NCI-H460 (cell line): ENCODE measurements around the gene SLC17A1. TPM values are rescaled to one million over a fixed set of nuclear protein-coding genes. Genes with fewer than 3 reads are reported as not detected.

Experiments used
- DNase-seq: peaks from one replicate; pipeline ENCODE4 v3.0.0-alpha.2; 2016; ENCODE audit warnings: low read depth; ENCODE audit errors: extremely low read depth
- polyA plus RNA-seq: library from polyadenylated mRNA; depleted of rRNA; stranded (reverse); fragments of >200 nt; gene quantifications from 2 replicates; pipeline ENCODE4 v1.2.3, GENCODE V29; 2014; cell fraction: nucleus; rRNA removed
- total RNA-seq: library from RNA; depleted of rRNA; stranded (reverse); fragments of >200 nt; shearing (Covaris generic); gene quantifications from 2 replicates; pipeline ENCODE4 v1.2.3, GENCODE V29; 2014; rRNA removed

The SLC17A1 gene, protein sequence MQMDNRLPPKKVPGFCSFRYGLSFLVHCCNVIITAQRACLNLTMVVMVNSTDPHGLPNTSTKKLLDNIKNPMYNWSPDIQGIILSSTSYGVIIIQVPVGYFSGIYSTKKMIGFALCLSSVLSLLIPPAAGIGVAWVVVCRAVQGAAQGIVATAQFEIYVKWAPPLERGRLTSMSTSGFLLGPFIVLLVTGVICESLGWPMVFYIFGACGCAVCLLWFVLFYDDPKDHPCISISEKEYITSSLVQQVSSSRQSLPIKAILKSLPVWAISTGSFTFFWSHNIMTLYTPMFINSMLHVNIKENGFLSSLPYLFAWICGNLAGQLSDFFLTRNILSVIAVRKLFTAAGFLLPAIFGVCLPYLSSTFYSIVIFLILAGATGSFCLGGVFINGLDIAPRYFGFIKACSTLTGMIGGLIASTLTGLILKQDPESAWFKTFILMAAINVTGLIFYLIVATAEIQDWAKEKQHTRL
- total RNA-seq = not detected in 2 replicates
- polyA plus RNA-seq = not detected in 2 replicates

DNA sequence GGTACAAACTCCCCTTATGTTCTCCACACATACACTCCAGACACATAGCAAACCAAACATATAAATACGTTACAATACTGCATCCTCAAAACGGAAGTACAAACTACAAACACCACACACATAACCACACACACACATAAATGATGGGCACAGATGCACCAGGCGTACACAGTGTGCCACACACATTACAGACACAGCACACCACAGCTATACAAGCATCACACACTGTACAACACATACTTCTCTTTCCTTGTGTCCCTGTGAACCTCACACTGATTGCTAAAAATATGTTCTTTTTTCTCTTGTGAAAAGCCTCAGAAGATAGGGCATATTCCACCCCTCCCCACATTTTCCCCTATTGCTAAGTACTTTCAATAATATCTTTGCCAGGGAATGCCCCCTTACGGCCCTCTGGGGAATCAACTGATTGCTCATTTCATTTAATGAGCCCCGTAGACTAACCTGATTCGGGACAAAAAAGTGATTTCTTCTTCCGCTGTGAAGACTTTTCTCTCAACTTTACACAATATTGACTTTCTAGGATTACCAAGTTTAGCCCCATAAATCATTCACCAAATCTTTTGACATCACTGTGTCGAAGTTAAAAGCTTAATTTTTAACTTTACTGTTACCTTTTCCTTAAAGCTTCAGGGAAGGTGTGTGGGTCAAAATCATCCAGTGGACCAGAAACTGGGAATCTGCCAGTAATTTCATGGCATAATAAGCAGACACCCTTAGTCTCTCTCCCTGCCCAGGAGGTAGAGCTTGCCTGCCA lies at the start of gene SLC17A1:
TSS of gene SLC17A1 (minus strand) at position 521 of the 775 bp plus-strand sequence. CDS start 1,495 bp downstream, outside the sequence.
- DNase-seq = no peak

DNA sequence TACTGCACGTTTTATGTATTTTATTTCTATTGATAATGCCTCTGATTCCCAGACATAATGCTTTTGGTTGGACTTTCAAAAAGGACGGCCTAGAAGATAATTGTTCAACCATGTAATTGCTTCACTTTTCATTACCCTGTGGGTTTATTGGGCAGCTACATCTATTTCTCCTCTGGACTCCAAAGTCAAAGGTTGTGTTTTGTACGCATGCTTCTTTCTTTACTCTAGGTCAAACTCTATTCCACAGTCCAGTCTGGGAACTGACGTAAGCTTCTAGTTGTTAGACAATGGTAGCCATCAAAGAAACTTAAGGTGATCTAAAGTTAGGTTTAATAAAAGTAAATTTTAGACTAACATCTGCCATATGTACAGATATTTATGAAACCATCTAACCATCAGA lies 48.7 kb upstream of the SLC17A1 start:
- DNase-seq = no peak

DNA sequence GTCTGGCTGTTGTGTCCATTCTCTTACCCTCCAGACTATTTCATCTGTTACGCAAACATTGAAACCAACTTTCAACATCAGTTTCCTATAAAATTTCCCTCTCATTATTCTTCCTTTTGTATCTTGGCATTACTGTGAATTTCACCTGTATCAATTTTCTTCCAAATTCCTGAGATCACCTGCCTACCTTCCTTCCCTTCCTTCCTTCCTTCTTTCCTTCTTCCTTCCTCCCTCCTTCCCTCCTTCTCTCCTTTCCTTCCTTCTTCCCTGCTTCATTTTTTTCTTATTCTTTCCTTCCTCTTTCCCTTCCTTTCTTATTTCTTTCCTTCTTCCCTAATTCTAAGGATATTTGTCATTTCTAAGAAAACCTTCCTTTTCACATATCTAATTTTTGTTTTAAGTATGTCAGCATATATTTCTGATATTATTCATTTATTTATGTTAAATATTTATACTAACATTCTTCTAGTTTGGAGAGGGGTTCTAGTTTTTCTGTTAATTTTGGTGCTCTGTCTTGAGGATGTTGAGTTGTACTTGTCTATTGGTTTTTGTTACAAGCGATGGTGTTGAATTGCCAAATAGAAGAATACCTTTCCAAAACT lies 47.0 kb upstream of the SLC17A1 start:
- no peak for DNase-seq

DNA sequence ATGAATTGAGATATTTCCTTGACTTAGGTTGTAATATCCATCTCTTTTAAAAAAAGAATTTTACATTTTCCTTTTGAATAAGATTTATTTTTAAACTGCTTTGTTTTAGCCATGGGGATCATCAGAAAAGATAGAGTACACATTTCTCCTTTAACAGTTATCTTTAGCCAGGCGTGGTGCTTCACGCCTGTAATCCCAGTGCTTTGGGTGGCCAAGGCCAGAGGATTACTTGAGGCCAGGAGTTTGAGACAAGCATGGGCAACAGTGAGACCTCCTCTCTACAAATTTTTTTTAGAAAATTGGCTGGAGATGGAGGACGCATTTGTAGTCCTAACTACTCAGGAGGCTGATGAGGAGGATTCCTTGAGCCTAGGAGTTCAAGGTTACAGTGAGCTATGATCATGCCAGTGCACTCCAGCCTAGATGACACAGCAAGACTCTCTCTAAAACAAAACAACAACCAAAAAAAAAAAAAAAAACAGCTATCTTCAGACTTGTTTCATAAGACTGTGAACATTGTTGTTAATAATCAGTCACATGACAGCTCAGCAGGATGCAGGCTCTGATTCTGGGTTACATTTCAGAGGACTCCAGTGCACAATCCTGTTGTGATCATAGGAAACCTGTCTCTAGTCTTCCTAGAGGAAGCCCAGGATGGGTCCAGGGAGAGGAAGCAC lies 44.2 kb upstream of the SLC17A1 start:
- DNase-seq = no peak

DNA sequence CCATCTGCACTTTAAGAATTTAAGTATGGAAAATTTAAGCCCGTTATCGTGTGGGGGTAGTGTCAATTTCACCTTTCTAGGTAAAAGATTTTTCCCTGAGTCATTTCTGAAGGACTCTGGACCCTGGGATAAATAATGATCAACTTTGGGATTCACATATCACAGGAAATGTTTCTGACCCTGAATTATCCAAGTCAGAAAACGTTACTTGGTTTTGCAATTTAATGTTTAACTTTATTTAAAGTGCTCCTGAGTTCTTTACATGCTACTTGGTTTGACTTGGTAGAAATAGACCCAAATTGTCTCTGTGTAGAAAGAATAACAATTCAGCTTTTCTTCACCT lies 43.7 kb upstream of the SLC17A1 start:
- no peak for DNase-seq

DNA sequence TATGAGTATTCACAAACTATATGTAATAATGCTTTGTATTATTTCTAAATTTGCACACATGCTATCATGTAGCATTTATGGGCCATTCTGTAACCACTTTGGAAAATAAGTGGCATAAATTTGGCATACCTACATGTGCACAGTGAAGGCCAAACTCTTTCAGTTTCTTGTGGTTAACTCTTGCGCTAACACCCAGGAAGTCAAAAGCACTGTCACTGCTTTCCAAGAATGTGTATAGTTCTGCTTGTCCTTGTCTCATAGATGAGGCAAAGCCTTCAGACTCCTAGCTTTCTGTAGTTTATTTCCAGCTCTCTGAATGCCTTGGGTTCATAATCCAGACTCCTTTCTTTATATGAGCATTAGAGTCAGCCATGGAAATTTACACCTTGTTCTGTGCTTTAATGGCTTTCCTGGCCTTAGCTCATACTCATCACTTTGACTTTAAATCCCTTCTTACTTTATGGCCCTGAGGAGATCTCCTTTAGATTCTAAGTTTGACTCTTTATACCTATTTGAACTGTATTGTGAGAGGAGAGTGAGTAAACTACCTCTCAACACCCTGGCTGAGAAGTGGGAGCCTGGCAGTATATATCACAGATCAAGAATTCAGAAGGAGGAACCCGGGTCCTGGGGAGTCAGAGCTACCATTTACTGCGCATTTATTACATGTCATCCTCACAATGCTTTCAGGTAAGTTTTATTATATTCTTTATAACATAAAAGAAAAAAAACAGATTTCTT lies 43.1 kb upstream of the SLC17A1 start:
- DNase-seq = no peak

DNA sequence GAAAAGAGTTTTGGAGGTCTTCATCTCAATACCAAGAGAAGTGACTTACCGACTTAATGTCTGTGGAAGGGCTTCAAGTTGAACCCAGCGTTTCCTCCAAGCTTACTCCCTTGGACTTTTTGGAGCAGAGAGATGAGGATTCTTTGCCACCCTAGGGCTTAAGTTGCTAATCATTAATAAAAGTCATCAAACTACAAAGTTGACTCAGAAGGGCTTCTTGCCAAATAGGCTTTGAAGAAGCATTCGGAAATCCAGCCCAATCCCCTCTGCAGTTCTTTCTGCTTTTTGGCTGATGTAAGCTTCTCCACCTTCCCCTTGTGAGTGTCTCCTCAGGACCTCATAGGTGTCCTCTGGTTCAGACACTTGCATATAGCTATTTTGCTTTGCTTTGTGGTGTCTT lies 42.3 kb upstream of the SLC17A1 start, which contains the start of gene SLC17A3:
TSS of gene SLC17A3 (minus strand) at position 126 of the 400 bp plus-strand sequence. CDS start 5,856 bp downstream, outside the sequence.
- no peak for DNase-seq

DNA sequence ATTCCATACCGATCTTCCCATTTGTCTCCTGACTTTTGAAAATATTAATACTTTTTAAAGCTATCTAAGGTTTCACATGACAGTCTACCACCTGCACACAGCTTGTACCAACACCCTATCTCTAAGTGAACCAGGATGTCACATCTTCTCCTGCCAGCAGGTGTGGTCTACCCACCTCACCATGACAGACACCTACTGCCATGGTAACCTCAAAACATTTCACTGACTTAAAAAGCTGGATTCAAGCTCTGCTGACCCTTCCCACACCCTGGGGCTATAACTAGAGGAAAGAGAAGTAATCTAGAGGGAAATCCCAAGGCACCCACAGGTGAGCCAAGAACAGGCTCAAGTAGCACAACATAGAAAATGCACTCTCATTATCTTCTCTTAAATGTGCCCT lies 41.0 kb upstream of the SLC17A1 start:
- no peak for DNase-seq

DNA sequence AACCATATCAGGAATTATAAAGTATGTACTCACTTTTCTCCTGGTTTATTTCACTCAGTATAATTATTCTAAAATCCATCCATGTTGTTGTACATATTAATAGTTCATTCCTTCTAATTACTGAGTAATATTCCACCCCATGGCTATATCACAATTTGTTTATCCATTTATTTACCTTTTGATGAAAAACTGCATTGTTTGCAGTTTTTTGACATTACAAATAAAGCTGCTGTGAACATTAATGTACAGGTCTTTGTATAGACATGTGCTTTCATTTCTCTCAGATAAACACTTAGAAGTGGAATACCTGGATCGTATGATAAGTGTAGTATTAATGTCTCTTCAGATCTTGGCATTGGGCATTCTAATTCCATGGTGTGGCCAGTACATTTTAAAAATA lies 38.0 kb upstream of the SLC17A1 start:
- no peak for DNase-seq

DNA sequence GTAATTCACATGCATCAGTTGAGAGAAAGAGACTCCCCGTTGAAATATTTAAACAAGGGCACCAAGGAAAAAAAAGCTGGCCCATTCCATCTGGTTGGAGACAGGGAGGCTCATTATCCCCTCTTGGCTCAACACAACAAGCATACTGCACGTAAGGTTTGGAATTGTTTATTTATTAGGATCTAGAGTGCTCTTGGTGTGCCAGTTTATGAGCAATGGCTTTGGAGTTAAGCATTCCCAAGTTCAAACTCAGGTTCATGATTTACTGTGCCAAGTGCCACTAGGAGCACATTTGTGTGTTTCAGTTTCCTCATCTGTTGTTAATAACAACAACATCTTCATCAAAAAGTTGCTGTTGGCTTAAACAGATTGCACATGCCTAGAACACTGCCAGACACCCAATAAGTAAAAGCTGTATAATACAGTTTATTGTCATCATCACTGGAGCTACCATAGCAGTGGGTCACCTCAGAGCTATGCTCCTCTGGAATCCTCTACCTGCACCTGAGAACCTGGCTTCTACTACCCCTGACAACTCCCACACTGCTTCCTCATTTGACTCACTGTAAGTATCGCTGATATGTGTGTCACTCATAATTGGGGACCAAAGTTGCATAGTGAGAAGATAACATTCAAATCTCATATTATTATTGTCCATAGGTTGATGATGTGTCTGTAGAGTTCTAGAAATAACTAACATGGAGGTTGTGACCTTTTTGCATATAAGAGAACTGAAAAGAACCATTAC lies 36.8 kb upstream of the SLC17A1 start:
- no peak for DNase-seq

DNA sequence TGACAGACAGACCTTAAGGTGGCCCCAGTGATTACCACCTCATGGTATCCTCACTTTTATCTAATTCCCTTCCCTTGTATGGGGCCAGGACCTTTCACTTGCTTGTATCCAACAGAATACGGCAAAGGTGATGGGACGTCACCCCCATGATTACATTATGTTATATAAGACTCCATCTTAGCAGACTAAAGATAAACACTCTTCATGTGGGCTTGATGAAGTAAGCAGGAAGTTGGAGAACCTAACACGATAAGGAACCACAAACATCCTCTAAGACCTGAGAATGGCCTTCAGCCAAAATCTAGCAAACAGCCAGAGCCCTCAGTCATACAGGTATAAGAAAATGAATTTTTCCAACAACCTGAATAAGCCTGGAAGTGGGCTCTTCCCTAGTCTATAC lies 34.2 kb upstream of the SLC17A1 start:
- no peak for DNase-seq

DNA sequence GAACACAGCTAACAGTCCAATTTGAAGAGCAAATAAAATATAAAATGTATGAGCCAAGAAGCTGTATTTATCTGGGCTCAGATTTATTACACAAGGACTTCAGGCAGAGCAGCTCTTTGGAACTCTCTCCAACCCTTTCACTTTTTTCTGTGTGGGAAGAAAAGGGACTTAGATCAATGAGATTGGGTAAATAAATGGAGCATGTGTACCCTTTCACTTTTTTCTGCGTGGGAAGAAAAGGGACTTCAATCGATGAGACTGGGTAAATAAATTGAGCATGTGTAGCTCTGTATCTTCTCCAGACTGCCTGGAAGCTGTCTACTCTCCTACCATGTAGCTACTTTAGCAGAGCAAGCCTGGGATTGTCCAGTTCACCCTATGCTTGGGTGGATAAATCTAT lies 31.5 kb upstream of the SLC17A1 start:
- no peak for DNase-seq

DNA sequence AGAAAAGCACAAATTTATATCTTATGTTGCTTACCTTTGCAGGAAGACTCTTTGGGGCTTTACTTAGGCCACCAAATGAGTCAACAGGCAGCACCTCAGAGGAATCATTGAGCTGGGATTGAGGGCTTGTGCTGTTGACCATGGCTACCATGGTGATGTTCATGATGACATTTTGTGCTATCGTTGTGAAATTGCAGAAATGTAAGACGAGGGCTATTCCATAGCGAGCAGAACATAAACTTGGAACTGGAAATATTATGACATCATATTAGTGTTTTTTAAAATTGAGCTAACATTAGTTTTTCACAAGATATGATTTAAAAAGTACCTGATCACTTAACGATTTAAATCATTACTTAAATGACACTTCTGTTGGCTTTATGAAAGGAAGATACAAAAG lies 30.3 kb upstream of the SLC17A1 start:
- DNase-seq = no peak

DNA sequence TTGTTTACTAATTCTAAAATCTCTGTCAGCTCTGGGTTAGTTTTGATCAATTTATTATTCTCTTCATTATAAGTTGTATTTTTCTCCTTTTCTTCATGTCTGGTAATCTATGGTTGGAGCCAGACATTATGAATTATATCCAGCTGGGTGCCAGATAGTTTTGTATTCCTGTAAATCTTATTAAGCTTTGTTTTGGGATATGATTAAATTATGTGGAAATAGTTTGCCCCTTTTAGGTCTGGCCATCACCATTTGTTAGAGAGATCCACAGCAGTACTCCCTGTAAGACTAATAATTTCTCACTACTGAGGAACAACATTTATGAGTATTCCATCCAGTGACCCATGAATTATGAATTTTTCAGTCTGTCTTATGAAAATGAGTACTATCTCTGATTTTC lies 20.9 kb upstream of the SLC17A1 start:
- DNase-seq = no peak

DNA sequence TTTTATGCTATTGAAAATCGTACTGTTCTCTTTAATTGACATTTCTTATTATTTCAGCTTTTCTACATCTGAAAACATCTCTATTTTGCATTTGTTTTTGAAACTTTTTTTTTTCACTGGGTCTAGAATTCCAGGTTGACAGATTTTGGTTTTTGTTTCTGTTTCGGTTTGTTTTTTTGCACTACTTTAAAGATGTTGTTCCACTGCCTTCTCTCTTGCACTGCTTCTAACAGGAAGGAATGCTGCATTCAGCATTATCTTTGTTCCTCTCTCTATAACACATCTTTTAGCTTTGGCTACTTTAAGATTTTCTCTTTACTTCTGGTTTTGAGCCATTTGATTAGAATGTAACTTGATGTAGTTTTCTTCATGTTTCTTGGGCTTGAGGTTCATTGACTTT lies 20.1 kb upstream of the SLC17A1 start:
- DNase-seq = no peak

DNA sequence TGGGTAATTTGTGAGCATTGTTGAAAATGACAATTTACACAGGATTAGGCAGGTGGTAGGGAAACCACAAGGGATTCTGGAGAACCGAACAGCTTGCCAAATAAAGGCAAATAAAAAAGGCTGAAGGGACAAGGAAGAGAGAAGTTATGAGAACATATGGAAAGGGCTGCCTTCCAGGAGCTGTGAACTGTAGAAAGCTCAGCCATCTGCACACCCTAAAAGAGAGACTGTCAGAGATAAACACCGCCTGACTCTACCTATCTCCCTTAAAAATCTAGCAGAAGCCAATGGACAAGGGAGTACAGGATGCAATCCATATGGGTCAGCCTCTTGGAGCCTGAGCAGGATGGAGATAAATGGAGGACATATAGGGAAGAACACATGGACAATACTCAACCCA lies 12.7 kb upstream of the SLC17A1 start:
- DNase-seq = no peak

DNA sequence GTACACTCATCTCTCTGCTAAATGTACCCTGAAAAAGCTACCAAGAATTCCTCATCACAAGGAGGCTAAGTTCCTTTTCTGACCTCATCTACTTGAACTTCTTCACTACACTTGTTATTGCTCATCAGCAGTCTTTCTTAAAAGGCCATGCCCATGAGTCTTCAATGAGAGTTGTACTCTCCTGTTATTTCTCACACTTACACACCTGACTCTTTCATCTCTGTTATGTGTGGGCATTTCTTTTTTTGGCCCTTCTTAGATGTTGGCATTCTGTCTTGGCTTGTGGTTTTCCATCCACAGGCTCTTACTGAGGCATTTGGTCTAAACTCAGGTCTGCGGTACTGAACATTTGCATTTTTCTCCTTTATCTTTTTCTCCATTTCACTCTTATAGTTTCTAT lies 10.7 kb upstream of the SLC17A1 start:
- DNase-seq = no peak

DNA sequence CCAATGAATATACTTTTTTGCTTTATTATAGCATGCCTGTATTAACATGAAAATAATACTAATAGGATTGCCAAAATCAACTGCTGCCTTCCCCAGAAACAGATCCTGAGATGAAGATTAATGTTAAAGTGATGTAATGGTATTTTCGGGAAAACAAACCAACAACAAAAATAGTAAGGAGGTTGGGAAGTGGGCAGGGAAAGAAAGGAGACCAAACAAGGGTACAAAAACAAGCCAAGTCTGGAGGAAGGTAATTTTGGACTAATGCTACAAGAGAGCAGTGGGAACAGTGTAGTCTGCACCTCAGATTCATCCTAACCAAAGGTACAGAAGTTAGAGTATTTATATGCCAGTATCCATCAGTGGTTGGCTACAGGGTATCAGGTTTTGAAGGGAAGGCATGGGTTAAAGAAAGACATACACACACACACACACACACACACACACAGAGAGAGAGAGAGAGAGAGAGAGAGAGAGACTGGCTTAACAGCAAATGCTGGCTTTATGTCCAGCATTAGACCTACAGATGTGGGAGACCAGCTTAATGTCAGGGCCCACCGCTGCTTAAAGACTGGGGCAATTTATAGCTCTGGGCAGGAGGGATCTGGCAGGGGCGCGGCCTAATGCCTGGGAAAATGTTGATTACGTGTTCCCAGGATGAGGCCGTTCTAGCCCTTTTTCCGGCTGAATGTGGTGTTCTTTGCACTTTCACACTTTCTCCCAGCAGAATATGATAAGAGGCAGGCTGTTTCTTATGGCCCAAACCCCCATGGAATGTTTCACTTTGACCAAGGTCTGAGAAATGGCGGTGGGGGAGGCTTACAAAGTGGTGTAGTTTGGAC lies 3.8 kb upstream of the SLC17A1 start:
- DNase-seq = no peak
